AG20443 (cell line): ENCODE measurements around the gene TMEM229B.

Experiments used
- DNase-seq: peaks from one replicate; pipeline ENCODE4 v3.0.0; 2012; ENCODE audit warnings: low spot score, mixed read lengths

Gene TMEM229B

DNA sequence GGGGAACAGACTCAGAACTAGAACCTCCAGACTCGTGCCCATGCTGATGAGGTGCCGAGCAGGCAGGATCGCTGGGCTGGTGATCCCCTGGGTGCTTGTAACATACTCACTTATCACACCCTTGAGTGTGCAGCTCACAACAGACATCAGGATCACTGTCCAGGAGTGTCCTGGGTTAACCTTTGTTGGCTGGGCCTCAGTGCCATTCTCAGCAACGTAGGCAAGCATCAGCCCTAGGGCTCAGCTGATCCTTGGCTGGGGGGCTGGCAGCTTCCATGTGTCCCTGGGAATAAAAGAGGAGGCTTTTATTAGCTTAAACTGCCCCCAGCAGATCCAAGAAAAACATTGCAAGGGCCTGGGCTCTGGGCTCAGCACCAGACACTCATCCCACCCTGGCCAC, 1.6 kb downstream of the TMEM229B start:
- no peak for DNase-seq

DNA sequence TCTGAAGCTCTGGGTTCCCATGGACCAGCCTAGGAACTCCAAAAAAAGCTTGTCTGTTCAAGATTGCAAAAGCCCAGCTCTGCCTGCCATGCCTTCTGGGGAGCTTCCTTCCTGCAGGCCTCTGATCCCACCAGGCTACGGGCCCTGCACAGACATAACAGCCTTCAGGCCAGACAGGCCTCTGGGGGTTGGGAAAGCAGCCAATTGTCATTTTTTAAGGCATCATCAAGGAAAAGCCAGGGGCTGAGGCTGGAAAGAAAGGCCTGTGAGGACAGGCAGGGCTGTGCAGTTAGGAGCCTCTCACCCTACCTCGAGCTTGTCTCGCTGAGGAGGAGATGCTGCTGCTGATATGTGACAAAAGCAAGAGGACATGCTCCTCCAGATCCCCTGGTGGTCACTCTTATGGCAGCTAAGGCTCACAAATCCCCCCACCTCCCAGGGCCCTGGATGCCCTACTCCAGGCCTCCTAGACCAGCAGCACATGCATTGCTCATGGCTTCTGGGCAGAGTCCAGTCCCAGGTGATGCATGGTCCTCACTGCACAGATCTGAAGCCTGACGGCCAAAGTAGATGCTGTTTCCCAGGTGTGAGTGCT, 2.9 kb downstream of the TMEM229B start:
- DNase-seq = no peak

DNA sequence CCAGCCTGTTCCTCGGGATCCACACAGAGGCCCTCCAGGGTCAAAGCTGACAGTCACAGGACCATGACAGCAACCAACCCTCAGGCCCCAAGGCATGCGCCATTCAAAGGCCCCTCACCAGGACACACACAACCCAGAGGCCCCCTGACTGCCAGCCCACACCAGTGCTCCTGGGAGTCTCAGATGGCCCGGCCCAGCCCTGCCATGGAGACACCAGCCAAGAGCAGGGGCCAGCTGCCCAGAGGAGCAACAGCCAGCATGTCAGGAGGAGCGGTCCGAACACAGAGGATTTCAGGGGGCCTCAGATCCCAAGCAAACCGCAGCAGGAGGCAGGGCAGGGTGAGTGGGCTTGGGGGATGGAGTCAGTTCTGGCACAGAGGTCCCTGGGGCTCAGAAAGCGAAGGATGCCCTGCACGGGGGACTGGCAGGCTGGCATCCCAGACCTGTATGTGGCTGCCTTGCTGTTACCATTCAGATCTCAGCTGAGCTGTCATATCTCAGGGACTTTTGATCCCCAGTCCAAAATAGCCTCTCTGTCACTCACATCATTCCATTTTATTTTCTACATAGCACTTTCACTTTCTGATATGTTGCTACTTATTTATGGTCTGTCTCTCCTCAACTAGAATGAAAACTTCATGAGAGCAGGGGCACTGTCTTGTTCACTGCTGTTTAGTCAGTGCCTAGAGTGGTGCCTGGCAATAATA, 4.8 kb downstream of the TMEM229B start:
- DNase-seq = no peak

DNA sequence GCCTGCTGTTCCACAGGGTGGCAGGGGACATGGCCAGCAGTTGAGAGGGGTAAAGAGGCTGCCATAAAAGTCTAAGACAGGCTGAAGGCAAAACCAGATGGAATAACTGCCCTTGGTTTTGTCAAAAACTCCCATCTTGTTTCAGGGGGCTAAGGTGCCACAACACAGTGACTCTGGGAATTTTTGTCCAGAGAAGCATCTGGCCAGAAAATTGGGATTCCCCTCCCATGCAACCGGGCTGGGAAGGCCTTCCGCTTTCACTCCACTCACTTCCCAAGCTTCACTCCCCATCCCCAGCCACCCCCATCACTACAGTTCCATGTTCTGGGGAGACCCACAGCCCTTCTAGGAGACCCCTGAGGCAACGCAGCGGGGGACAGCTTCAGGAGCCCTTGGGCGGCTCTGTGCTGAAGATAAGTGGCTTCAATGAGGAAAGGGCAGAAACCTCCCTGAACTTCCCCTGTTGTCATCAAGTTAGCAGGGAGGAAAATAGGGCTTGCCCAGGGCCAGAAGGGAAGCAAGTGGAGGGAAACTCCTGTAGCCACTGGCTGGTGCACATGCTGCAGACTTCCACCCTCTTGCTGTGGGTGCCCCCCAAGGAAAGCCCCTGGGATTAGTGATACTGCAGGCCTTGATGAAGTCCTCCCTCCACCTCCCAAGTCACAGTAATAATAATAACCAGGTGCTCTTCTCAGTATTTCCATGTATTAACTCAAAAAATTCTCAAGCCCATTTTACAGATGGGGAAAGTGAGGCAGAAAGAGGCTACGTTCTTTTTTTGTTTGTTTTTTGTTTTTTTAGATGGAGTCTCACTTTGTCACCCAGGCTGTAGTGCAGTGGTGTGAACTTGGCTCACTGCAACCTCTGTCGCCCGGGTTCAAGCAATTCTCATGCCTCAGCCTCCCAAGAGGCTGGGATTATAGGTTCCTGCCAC, 6.0 kb downstream of the TMEM229B start:
- DNase-seq = no peak

DNA sequence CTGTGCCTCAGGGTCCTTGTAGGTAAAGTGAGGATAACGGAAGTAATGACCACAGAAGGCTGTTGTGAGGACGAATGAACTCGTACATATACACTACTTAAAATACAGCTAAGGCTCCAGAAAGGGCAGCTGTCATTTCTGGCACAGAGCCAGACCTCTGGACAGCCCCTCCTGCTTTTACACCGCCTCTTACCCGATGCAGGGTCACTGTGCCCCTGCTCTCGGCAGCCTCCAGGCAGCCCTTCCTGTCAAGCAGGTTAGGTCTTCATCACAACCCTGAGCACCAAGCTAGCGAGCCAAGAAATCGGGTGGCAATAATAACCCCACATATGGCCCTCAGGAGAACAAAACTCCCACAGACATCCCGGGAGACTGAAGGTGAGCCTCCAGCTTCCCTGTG, 8.5 kb downstream of the TMEM229B start:
- no peak for DNase-seq

DNA sequence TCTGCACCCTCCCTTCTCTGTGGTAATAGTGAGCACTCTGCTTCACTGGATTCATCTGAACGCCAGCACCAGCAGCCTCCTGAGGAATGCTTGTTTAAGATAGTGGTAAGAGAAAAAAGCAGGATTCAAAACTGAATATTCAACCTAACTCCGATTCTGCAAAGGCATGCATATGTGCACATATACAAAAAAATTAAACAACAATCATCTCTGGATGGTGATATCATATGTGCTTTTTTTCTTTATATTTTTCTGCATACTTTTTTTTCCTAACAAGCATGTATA, 9.8 kb downstream of the TMEM229B start:
- DNase-seq = no peak

DNA sequence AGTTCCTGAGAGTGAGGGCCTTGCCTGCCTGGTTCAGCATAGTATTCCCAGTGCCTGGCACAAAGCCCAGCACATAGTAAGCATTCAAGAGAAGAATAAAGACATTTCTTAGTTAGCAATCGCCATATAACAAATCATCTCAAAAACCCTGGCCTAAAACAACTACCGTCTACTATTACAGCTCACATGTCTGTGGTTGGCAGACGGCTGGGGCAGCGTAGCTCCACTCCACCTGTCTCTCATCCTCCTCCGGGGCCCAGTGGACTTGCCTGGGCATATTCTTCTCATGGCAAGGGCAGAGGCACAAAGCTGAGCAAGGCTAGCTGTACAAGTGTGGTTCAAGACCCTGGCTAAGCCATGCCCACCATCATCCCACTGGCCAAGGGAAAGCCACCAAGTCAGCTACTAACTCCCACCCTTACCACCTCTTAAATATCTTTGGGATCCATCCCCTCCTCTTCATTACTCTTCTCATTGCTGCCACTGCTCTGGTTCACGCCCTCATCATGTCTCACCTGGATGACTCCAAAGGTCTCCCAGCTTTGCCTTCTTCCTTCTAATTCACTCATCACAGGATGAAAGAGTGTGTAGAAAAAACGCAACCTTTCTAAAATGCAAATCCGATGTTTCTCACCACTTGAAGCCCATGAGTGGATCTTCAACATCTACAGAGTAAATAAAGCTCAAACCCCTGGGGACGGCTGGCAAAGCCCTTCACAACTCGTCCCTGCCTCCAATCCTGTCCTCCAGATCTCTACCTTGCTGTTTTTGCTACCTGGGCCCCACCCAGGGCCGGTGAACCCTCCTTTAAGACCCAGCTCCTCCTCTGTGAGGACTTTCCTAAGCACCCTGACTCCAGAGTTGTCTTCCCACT, 10.4 kb downstream of the TMEM229B start:
- DNase-seq = no peak

DNA sequence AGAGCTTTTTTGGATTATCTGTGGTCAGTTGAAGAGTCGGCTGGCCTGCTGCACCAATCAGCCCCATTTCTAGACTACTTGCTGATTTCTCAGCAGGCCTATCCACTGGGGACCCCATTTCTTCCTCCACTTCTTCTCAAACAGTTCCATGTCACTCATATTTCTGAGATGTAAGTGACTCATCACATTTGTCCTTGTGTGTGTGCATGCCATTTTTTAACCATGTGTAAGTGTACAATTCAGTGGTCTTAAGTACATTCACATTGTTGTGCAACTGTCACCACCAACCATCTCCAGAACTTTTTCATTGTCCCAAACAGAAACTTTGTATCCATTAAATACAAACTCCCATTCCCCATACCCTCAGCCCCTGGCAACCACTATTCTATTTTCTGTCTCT, 14.2 kb downstream of the TMEM229B start:
- DNase-seq = no peak

DNA sequence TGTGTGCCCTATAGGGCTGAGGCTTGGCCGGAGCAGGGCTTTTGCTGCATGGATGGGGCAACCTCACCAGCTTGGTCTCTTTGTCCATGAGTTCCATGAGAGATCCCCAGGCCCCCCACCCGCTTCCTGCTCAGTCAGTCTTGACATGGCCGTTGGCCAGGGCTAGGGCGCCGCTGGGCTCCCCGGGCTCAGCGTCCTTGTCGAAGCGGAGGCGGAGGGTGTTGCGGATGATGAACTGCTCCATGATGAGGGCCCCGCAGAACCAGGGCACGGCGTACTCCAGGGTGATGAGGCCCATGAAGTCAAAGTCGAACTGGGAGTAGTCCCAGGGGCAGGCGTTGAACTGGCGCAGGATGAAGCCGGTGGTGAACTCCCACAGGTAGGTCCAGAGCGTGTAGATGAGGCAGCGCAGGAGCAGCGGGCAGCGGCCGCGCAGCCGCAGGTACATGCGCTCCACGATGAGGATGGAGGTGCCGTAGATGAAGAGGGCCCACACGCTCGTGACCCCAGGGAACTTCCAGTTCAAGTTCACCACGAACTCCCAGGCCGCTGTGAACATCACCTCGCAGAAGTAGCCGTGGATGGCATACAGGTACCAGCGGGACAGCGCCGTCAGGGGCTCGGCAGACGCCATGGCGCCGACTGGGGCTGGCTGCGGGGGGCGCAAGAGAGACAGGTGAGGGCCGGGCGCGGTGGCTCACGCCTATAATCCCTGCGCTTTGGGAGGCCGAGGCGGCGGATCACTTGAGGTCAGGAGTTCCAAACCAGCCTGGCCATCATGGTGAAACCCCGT, 15.0 kb downstream of the TMEM229B start:
- DNase-seq = no peak

DNA sequence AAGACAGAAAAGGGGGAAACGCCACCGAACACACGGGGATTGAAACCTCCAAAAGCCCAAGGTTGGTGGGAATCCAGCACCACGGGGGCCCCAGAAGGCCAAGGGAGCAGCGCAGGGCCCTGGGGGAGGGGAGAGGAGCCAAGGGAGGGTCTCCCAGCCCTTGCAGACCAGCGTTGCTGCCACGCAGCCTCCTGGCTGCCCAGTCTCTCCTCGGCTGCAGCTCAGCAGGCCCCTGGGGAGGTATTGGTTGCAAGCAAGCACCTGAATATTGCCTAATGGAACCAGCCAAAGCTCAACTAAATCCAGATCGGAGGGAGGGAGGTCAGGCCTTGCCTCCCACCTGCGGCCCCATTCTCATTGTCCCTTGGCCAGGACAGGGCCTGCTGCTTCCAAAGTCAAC, 15.8 kb downstream of the TMEM229B start:
- DNase-seq = no peak

DNA sequence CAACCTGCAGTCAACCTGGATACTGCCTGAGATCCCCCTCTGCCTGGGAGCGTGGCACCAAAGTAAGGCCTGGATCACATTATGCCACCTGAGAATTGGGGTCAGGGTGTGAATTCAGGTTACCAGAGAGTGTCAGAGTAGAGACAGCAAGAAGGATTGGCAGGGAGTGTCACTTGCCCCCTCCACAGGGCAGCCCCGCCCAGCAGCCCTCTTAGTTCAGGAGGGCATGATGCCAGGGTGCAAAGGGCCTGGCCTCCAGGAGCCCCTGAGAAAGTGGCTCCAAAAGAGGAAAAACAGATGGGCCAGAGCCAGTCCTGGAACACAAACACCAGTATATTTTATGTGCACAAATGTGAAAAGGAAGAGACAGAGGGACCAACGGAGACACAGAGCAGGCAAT, 18.6 kb downstream of the TMEM229B start:
- DNase-seq = no peak

DNA sequence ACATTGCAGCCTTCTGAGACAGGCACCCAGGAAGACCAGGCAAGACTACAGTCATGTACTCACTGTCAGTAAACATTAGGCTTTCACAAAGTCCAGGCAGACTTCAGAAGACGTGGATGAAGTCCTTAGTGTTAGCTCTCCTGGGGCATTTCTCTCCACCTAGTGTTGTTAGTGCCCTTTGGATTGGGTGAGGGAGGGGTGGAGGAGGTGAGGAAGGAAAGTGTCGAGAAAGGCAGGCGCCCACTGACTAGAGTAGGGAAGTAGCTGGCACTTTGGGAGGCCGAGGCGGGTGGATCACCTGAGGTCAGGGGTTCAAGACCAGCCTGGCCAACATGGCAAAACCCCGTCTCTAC, 20.2 kb downstream of the TMEM229B start:
- no peak for DNase-seq

DNA sequence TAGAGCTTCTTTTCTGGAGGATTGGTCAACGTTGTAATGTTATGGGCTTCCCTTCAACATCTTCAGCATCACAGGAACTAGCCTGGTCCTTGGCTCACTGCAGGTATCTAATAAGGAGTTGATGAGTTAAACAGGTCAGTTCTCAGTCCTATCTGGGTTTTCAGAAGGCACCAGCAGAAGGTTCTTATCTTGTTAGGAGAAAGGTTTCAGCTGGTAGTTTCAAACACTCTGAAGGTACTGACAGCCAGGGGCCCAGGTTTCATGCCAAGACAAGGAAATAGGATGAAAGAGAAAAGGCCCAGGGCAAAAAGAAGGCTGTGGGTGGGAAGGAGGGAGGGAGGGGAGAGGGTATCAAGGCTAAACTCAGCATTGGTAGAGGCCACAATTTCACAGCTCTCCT, 21.4 kb downstream of the TMEM229B start:
- DNase-seq = no peak

DNA sequence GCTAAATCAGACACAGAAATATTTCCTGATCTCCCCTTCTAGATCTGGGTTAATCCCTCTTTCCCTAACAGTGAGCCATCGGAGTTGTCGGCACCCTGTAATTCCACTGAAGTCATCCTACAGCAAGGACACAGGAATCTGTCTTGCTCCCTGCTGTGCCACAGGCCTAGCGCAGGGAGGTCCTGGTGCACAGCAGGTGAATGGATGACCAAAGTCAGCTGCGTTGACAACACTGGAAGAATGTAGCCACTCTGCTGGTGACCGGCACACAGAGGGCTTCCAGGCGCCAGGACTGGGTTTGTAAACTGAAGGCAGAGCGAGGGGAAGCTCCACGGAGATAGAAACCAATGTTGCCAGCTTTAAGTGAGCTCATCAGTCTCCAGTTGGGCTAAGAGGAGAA, 23.6 kb downstream of the TMEM229B start:
- no peak for DNase-seq

DNA sequence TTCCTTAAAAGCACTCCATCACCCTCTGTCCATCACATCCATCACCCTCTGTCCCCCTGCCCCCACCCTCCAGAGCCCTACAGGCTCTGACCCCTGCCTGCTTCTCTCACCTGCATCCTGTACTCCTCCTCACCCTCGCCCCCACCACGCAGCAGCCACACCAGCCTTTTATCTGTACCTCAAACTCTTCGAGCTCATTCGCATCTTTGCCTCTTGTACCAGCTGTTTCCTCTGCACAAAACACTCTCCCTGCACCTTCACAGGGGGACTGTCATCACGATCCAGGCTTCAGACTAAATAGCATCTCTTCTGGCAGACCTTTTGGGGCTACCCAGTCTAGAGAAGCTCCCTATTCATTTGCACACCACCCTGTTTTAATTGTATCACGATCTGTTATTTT, 24.1 kb downstream of the TMEM229B start:
- DNase-seq = no peak

DNA sequence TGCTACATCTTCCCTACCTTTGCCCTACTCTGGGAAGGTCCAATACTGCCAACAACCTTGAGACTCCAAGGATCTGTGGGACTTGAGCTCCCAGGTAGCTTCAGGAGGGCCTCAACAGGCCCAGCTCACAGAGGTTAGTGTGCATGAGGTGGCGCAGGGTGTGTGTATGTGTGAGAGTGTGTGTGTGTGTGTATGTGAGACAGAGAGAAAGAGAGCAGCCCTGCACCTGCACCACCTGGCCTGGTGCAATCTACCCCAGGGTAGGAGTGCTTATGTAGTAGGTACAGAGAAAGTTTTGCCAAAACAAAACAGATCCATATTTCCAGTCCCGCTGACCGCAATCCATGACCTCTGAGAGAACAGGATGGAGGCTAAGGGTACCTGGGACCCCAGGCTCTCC, 24.6 kb downstream of the TMEM229B start:
- DNase-seq = no peak

DNA sequence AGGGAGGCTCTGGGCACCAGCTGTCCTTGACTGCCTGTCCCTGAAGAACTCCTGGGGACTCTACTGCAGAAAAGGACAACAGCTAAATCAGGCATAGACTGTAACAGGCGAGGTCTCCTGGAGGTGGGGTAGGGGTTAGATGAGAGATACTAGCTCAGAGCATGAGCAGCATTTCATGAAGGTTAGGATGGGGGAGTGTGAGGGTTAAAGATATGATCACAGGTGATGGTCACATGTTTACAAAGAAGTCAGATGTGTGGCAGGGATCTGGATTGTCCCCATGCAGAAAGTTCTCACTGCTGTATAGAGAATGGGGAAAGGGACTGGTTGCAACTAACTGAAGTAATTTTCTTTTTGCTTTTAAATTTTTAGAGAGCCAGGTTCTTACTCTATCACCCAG, 26.5 kb downstream of the TMEM229B start:
- no peak for DNase-seq

DNA sequence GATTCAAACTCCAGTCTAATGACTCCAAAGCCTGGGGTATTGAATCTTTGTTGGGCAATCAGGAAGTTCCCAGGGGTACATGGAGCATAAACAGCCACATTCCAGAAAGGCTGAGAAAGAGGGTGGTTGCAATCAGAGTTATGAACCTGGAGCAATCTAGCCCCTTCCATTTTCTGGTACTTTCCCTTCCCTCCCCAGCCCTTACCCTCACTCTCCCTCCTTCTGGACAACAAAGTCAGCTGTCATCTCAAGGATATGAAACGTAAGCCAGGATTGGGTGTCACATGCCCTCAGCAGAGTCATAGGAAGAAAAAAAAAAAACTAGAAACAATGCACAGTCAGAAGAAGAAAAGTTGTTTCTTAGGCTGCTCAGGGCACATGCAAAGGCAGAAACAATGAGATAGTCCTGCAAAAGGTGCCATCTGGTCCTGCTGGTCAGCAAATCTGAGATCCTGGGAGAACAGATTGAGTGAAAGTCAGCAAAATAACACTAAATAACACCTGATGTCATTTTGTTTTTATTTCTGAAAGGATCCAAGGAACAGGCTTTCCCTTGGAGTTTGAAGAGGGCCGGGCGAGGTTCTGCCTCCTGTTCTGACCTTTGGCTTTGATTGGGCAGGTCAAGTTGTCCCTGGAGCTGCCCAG, 27.1 kb downstream of the TMEM229B start:
- no peak for DNase-seq

DNA sequence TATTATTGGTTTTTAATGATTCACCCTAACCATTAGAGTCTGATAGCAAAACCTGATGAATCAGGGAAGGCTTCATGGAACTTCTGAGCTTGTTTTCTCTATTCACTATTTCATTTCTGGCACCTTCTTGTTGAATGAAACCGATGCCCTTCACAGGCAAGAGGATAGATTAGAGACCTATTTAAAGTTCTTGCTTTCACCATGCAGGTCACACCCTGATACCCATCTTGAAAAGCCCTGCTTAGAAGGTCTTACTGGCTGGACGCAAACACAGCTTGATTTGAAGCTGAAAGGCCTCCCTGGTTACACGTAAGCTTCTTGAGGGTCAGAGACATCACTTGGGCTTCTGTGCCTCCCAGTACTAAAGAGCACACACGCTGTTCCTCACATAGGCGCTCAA, 29.2 kb downstream of the TMEM229B start:
- DNase-seq = no peak

DNA sequence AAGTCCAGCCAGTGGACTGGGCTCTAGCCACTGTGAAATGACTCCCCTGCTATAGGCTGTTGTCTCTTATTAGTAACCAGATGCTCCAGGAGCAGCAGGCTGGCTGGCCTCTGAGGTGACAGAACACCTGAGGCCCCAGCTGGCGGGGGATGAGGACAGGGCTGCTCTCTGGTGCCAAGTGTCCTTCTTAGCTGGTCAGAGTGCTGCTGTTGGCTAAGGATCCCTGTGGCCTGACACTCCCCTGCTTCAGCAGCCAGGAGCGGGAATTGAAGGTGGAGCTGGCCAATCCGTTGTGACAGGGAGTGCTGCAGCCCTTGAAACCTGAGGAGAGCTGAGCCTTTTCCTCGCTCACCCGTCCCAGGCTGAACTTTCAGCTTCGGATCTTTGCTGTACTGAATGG, 30.7 kb downstream of the TMEM229B start:
- DNase-seq = no peak

DNA sequence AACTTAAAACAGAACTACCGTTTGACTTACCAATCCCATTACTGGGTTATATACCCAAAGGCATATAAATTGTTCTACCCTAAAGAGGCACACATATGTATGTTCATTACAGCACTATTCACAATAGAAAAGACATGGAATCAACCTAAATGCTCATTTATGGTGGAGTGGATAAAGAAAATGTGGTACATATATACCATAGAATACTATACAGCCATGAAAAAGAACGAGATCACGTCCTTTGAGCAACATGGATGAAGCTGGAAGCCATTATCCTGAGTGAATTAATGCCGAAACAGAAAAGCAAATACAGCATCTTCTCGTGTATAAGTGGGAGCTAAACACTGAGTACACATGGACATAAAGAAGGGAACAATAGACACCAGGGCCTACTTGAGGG, 31.8 kb downstream of the TMEM229B start:
- no peak for DNase-seq
